ENCODE measurements around the gene MAP3K9. TPM values are rescaled to one million over a fixed set of nuclear protein-coding genes. Genes with fewer than 3 reads are reported as not detected.

Gene MAP3K9
- total RNA-seq, 4 donors from 2014 or later: 0.29 to 2.8 (median 1.2) TPM

GRCh38 chr14:70808416-70809224 lies 693 bp downstream of the MAP3K9 start:
- no peak for DNase-seq
- H3K27ac ChIP-seq: peak overlapping the region in 1 of 2 donors; percentile 62

DNA sequence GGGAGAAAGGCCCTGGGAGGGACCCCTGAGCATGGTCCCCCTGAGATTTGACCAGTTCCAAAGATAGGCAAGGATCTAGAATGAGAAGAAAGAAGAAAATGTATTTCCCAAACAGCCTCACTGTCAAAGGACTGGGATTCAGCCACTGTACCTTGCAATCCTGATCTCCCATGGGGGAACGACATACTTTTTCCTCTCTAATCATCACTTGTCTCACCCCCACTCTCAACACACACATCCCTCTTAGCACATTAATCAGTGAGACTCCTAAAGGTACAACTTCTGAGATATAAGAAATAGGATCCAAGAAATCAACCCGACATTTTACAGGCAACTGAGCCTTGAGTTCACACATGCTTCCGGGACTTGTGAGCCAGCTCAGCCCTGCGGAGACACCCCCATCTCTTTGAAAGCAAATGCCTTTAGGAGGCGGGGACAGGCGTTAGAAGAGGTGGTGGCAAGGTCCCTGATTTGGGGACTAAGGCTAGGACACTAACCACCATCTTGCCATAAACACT lies 1.4 kb downstream of the MAP3K9 start:
- TF ChIP-seq CTCF (IDR thresholded peaks at IDR 0.05) (no peak), POLR2A (IDR thresholded peaks at IDR 0.05) (no peak)
- no peaks in the 10 kb centered on the region for H3K36me3 ChIP-seq
- intact Hi-C loops (cut with DNase I; ENCODE audit: low total_unique reads): no loop called here
- peaks cover 3 to 7% of the 10 kb centered on the region in 2 donors for H3K27me3 ChIP-seq
- H3K27ac ChIP-seq: no peak overlapping the region
- H3K9me3 ChIP-seq: no peaks in the 10 kb centered on the region
- peaks cover 0 to 4% of the 10 kb centered on the region in 2 donors for H3K4me1 ChIP-seq
- H3K4me3 ChIP-seq: peak overlapping the region in 1 of 2 donors; percentile 72
- DNase-seq: no peak

More at GRCh38 chr14:70808416-70809224, 693 bp downstream of the MAP3K9 start:
- Histone ChIP-seq H3K4me1 (peaks cover 0 to 4% of the 10 kb centered on the region in 2 donors), H3K27me3 (peaks cover 3 to 7% of the 10 kb centered on the region in 2 donors), H3K9me3 (no peaks in the 10 kb centered on the region), H3K36me3 (no peaks in the 10 kb centered on the region), H3K4me3 (peak overlapping the region; percentile 34 to 72)
- intact Hi-C loops (cut with DNase I; ENCODE audit: low total_unique reads): no loop called here
- TF ChIP-seq POLR2A (IDR thresholded peaks at IDR 0.05) (no peak), CTCF (IDR thresholded peaks at IDR 0.05) (no peak)

DNA sequence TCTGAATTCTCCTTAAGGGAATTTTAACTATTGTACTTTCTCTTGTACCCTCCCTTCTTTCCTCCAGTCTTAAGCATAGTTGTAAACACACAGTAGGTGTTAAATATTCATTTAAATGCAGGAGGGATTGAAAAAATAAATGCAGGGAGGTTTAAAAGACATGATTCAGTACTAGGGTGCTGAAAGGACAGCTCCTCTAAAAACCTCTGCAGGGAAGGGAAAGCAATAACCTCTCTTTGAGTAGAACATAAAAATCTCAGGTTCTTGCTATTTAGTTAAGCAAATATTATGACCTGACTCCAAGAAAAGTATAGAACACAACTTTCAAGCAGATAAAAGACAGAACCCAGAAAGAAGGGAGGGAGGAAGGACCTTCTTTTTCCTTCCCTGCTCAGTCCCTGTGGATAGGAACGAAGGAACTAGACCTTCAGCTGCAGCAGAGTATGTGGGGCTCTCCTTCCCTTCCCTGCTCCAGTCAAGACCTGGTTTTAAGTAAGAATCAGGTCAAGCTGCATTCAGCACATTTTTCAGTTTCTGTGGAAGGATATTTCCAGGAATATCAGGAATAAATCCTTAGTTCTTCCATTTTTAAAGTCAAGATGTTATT lies 4.7 kb downstream of the MAP3K9 start:
- no peak for DNase-seq
- peaks cover 3 to 7% of the 10 kb centered on the region in 2 donors for H3K27me3 ChIP-seq
- no peak overlapping the region for H3K4me3 ChIP-seq
- no peaks in the 10 kb centered on the region for H3K9me3 ChIP-seq
- no peak overlapping the region for H3K27ac ChIP-seq
- H3K36me3 ChIP-seq: no peaks in the 10 kb centered on the region
- TF ChIP-seq POLR2A (IDR thresholded peaks at IDR 0.05) (no peak), CTCF (IDR thresholded peaks at IDR 0.05) (no peak)
- intact Hi-C loops (cut with DNase I; ENCODE audit: low total_unique reads): no loop called here
- peaks cover 0 to 4% of the 10 kb centered on the region in 2 donors for H3K4me1 ChIP-seq

DNA sequence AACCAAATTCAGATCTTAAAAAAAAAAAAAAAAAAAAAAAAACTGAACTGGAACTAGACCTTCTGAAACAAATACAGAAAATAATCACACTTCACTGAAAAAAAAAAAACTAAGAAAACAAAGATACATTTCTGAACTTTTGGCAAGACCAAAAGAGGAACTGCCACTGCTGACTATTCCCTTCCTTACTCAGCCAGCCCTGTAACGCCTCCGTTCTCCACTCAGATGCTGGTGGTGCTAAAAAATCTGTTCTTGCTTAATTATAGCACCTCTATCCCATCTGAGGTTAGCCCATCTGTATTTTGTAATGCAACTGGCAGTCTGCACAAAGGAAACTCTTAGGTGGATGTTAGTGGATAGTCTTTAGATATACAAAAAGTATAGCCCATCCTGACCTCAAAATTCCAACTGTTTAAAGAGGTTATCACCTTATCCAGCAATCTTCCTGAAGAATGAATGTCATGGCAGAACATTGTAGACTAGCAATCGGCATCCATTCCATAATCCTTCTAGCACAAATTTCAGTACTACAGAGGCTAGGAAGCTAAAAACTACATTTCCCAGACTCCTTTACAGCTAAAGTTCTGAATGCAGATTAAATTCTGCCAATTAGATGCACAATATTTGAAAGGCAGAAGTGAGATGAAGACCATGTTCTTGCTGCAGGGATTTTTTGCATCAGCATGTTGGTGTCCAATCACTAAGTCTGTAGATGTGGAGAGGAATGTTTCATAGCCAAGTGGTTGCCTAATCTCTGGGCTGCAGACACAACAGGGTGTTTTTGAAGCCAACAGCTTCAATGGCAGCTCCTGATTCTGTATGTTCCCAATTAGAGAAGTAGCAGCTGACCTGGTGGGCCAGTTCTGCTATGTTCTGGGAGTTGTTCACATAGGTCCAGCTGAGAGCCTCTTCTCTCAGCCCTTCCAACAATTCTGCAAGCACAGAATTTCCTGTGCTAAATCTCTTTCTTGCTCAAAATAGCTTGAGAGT lies 5.7 kb downstream of the MAP3K9 start:
- DNase-seq: no peak
- Histone ChIP-seq H3K36me3 (no peaks in the 10 kb centered on the region), H3K27ac (no peak overlapping the region), H3K27me3 (peaks cover 3 to 7% of the 10 kb centered on the region in 2 donors), H3K4me3 (no peak overlapping the region), H3K4me1 (no peaks in the 10 kb centered on the region), H3K9me3 (no peaks in the 10 kb centered on the region)
- intact Hi-C loops (cut with DNase I; ENCODE audit: low total_unique reads): no loop called here
- TF ChIP-seq CTCF (IDR thresholded peaks at IDR 0.05) (no peak), POLR2A (IDR thresholded peaks at IDR 0.05) (no peak)
